Stimulated activated naive CD4-positive, alpha-beta T cell (primary cell): Measurements from ENCODE around the gene MYEOV.

Experiments used
- DNase-seq, 6 experiments: peaks; one replicate each; lab custom pipeline; 2025; lab: John Stamatoyannopoulos, UW

MYEOV gene

DNA sequence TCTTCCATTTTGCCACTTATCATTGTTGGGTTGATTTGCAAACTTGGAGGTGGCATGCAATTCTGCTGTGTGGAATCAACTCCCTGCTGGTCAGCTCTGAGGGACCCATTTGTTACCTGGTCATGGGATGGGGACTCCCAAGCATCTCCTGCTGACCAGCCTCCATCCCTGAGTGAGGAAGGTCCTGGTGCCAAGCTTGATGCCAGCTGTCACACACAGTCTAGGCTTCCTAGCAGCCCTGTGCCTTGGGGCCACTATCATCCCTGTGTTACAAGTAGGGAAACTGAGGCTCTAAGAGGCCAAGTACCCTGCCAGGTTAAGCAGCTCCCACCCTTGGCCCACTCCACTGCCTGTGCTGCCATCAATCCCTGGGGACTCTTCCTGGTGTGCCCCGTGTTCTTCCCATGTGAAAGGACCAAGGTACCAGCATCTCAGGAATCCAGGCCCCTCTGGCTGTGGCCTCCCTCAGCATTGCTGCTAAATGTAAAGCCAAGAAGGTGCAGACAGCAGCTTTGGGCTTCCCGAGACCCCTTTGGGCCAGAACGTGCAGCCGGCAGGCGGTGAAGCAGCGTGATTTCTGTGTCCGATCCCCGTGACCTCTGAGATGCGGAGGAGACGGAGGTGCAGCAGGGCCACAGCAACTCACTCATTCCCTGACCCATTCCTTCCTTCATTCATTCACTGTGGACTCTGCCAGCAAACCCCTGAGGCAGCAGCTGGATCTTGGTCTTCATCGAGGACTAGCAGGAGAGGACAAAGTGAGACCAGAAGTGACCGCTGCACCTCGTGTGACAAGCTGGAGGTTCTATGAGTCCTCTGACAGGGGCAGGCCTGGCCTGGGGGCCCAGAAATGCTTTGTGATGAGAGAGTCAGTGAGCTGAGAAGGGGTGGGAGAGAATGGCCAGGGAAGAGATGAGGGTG, 49.7 kb downstream of the MYEOV start:
- DNase-seq, result no peak

DNA sequence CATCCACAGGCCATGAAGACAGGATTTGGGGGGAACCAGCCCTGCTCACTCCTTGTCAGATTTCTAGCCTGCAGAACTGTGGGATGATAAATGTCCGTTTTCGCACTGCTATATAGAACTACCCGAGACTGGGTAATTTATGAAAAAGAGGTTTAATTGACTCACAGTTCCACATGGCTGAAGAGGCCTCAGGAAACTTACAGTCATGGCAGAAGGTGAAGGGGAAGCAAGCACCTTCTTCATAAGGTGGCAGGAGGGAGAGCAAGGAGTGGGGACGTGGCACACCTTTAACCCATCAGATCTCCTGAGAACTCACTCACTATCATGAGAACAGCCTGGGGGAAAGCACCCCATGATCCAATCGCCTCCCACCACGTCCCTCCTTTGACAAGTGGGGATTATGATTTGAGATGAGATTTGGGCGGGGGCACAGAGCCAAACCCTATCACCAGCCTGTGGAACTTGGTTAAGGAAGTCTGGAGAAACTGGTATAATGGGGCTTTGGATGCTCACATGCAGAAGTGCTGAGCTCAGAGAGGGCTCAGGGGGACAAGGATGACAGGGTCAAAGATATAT, 50.7 kb downstream of the MYEOV start:
- DNase-seq, result no peak
